HCT116 (cell line): ENCODE results near the gene DCLRE1C. TPM values are rescaled to one million over a fixed set of nuclear protein-coding genes. Genes with fewer than 3 reads are reported as not detected.

ENCODE experiments used
- ATAC-seq: fragments of 200-7000 bp; cut with Tn5 transposase; 2 replicates; pipeline ENCODE4 v1.9.1; 2020; ENCODE audit warnings: mild to moderate bottlenecking, moderate library complexity
- BruUV-seq: library from RNA; stranded (reverse); fragments of 400-500 nt; replicated peaks from 2 replicates; lab custom pipeline; 2021; lab: Mats Ljungman, UMichigan
- CTCF ChIA-PET: fragments of 300-600 bp; sonication (Branson Sonifier 250); formaldehyde crosslinking; loops from one replicate; lab custom pipeline; 2021; ENCODE audit warnings: antibody characterized with exemption; lab: Charles Lee
- POLR2A ChIA-PET: fragments of 300-600, 350-600 bp; sonication (Branson Sonifier 250); formaldehyde crosslinking; loops from one replicate; lab custom pipeline; 2021; ENCODE audit warnings: antibody characterized with exemption; lab: Charles Lee
- RAD21 ChIA-PET, 2 experiments: fragments of 300-600 bp; sonication (Branson Sonifier 250); formaldehyde crosslinking; loops; one replicate each; lab custom pipeline; 2023; ENCODE audit warnings: low total read pairs in 2 of 2; ENCODE audit not compliant: uncharacterized antibody in 2 of 2, unreplicated experiment in 2 of 2, low non-redundant PET in 1 of 2; lab: Charles Lee
- DNase-seq: peaks from one replicate; pipeline ENCODE4 v3.0.0-alpha.2; 2010; ENCODE audit warnings: low read depth, low spot score
- H2AFZ ChIP-seq: fragments of 200-600 bp; shearing (Covaris generic), sonication (generic); 2 replicates; pipeline ENCODE4 v1.6.1; 2017; ENCODE audit warnings: low read depth, mixed run types, mixed read lengths, antibody characterized with exemption, low read length; ENCODE audit not compliant: poor library complexity, severe bottlenecking
- H3K27ac ChIP-seq: 2 replicates; pipeline ENCODE4 v1.5.1; 2012; ENCODE audit warnings: low read depth, low read length
- H3K27me3 ChIP-seq: fragments of 200-600 bp; sonication (generic); 2 replicates; pipeline ENCODE4 v1.6.1; 2016; ENCODE audit warnings: mixed run types, low read length, mixed read lengths; ENCODE audit not compliant: insufficient read depth
- H3K36me3 ChIP-seq, 2 experiments: fragments of 200-500 bp in 1 of 2; fragments of 200-600 bp in 1 of 2; sonication (Bioruptor generic) in 1 of 2; sonication (generic) in 1 of 2; 2 replicates each; pipeline versions ENCODE4 v1.5.1 to v1.6.1; 2014 to 2016; ENCODE audit warnings: low read length in 2 of 2, inconsistent platforms in 1 of 2, mixed read lengths in 1 of 2, mixed run types in 1 of 2; ENCODE audit not compliant: insufficient read depth in 2 of 2, control insufficient read depth in 1 of 2
- H3K4me1 ChIP-seq, 2 experiments: fragments of 200-600 bp in 1 of 2; sonication (generic) in 1 of 2; 2 replicates each; pipeline versions ENCODE4 v1.5.1 to v1.6.1; 2012 to 2017; ENCODE audit warnings: low read length in 2 of 2, inconsistent platforms in 1 of 2, mild to moderate bottlenecking in 1 of 2, mixed read lengths in 1 of 2, mixed run types in 1 of 2, moderate library complexity in 1 of 2; ENCODE audit not compliant: insufficient read depth in 2 of 2, control insufficient read depth in 1 of 2
- H3K4me2 ChIP-seq: fragments of 200-600 bp; sonication (generic); 2 replicates; pipeline ENCODE4 v1.6.1; 2017; ENCODE audit warnings: mixed run types, low read length, mixed read lengths
- H3K4me3 ChIP-seq, 2 experiments: fragments of 200-600 bp in 1 of 2; sonication (generic) in 1 of 2; replicated peaks in 1 of 2; 2 replicates each; pipeline ENCODE4 v1.5.1; 2011 to 2016; ENCODE audit warnings: low read length in 2 of 2, control low read depth in 1 of 2, low read depth in 1 of 2, mild to moderate bottlenecking in 1 of 2, mixed read lengths in 1 of 2, mixed run types in 1 of 2
- H3K79me2 ChIP-seq: fragments of 200-600 bp; sonication (generic); 2 replicates; pipeline ENCODE4 v1.6.1; 2017; ENCODE audit warnings: mild to moderate bottlenecking, mixed run types, low read length, moderate library complexity, mixed read lengths; ENCODE audit not compliant: insufficient read depth
- H3K9ac ChIP-seq: fragments of 200-600 bp; sonication (generic); 2 replicates; pipeline ENCODE4 v1.6.1; 2016; ENCODE audit warnings: low read length, mixed read lengths
- H3K9me2 ChIP-seq: fragments of 200-600 bp; sonication (generic), shearing (Covaris generic); 2 replicates; pipeline ENCODE4 v1.6.1; 2017; ENCODE audit warnings: mixed run types, mild to moderate bottlenecking, moderate library complexity; ENCODE audit not compliant: insufficient read depth
- H3K9me3 ChIP-seq, 2 experiments: fragments of 200-500 bp in 1 of 2; fragments of 200-600 bp in 1 of 2; sonication (Bioruptor generic) in 1 of 2; sonication (generic) in 1 of 2; 2 replicates each; pipeline ENCODE4 v1.6.1; 2014 to 2017; ENCODE audit warnings: low read length in 2 of 2, mixed read lengths in 2 of 2, inconsistent platforms in 1 of 2, low read depth in 1 of 2, mild to moderate bottlenecking in 1 of 2, mixed run types in 1 of 2, moderate library complexity in 1 of 2; ENCODE audit not compliant: control insufficient read depth in 1 of 2, insufficient read depth in 1 of 2
- H4K20me1 ChIP-seq: fragments of 200-600 bp; sonication (generic), shearing (Covaris generic); 2 replicates; pipeline ENCODE4 v1.6.1; 2017; ENCODE audit warnings: mixed run types, mild to moderate bottlenecking, moderate library complexity; ENCODE audit not compliant: insufficient read depth
- CBX3 ChIP-seq: IDR thresholded peaks from 2 replicates; pipeline ENCODE4 v1.6.1; 2012; ENCODE audit warnings: low read depth
- CEBPB ChIP-seq: IDR thresholded peaks from 2 replicates; pipeline ENCODE4 v1.6.1; 2012; ENCODE audit warnings: low read depth
- EGR1 ChIP-seq: IDR thresholded peaks from 2 replicates; pipeline ENCODE4 v1.6.1; 2012; ENCODE audit warnings: low read depth
- ELF1 ChIP-seq: IDR thresholded peaks from 2 replicates; pipeline ENCODE4 v1.6.1; 2012; ENCODE audit warnings: low read depth, borderline replicate concordance
- EZH2 ChIP-seq: fragments of 200-600 bp; sonication (generic); IDR thresholded peaks from 2 replicates; pipeline ENCODE4 v1.6.1; 2017; ENCODE audit warnings: antibody characterized with exemption, mixed run types
- FOSL1 ChIP-seq: IDR thresholded peaks from 2 replicates; pipeline ENCODE4 v1.6.1; 2012; ENCODE audit warnings: low read depth
- JUND ChIP-seq: IDR thresholded peaks from 2 replicates; pipeline ENCODE4 v1.6.1; 2012
- POLR2A ChIP-seq: IDR thresholded peaks from 2 replicates; pipeline ENCODE4 v1.7.0; 2011; ENCODE audit warnings: borderline replicate concordance; ENCODE audit not compliant: insufficient read depth, insufficient read length; ENCODE audit errors: extremely low read depth
- POLR2AphosphoS5 ChIP-seq: IDR thresholded peaks from 2 replicates; pipeline ENCODE4 v1.6.1; 2011; ENCODE audit warnings: mild to moderate bottlenecking, low read depth, low read length, moderate library complexity
- RAD21 ChIP-seq: IDR thresholded peaks from 2 replicates; pipeline ENCODE4 v1.6.1; 2012; ENCODE audit warnings: low read depth, mild to moderate bottlenecking
- SIN3A ChIP-seq: IDR thresholded peaks from 2 replicates; pipeline ENCODE4 v1.6.1; 2012; ENCODE audit warnings: low read depth
- SP1 ChIP-seq: IDR thresholded peaks from 2 replicates; pipeline ENCODE4 v1.6.1; 2012; ENCODE audit warnings: low read depth
- SRF ChIP-seq: IDR thresholded peaks from 2 replicates; pipeline ENCODE4 v1.6.1; 2012; ENCODE audit warnings: low read depth
- TCF7L2 ChIP-seq: IDR thresholded peaks from 2 replicates; pipeline ENCODE4 v1.7.0; 2011; ENCODE audit warnings: borderline replicate concordance, inconsistent platforms; ENCODE audit not compliant: insufficient read depth, insufficient read length; ENCODE audit errors: extremely low read depth
- YY1 ChIP-seq: IDR thresholded peaks from 2 replicates; pipeline ENCODE4 v1.6.1; 2011; ENCODE audit warnings: low read length, low read depth, moderate library complexity, mild to moderate bottlenecking; ENCODE audit not compliant: insufficient replicate concordance; ENCODE audit errors: extremely low read depth
- ZFX ChIP-seq: fragments of 450-650 bp; IDR thresholded peaks from 2 replicates; pipeline ENCODE4 v1.6.1; 2017
- intact Hi-C: fragments of 100-400 bp; cut with micrococcal nuclease; formaldehyde crosslinking; loops from 2 replicates; pipeline ENCODE4 v1.10.0; 2022
- total RNA-seq: library from RNA; stranded (reverse); gene quantifications from one replicate; pipeline ENCODE4 v1.2.1, GENCODE V29; 2021; ENCODE audit not compliant: unreplicated experiment
- TF ChIP-seq, protein P1 (sequence below): IDR thresholded peaks from 2 replicates; pipeline ENCODE4 v1.6.1; 2012
- TF ChIP-seq, protein P2 (sequence below): IDR thresholded peaks from 2 replicates; pipeline ENCODE4 v1.6.1; 2012; ENCODE audit warnings: low read depth
- TF ChIP-seq, protein P3 (sequence below): IDR thresholded peaks from 2 replicates; pipeline ENCODE4 v1.6.1; 2011; ENCODE audit warnings: mild to moderate bottlenecking, low read length, moderate library complexity; ENCODE audit not compliant: insufficient replicate concordance; ENCODE audit errors: extremely low read depth
- TF ChIP-seq, protein P4 (sequence below), 3 experiments: fragments of 200-600 bp in 1 of 3; sonication (generic) in 1 of 3; IDR thresholded peaks in 2 of 3; conservative IDR thresholded peaks in 1 of 3; 2 replicates each; pipeline ENCODE4 v1.5.1; 2012 to 2017; ENCODE audit warnings: low read depth in 2 of 3, low read length in 2 of 3, antibody characterized with exemption in 1 of 3, borderline replicate concordance in 1 of 3, control low read depth in 1 of 3, mild to moderate bottlenecking in 1 of 3, mixed read lengths in 1 of 3, mixed run types in 1 of 3, moderate library complexity in 1 of 3; ENCODE audit not compliant: insufficient read depth in 1 of 3

DCLRE1C gene
- total RNA-seq, 1 experiment from 2014 or later, result 14.5 TPM

DNA sequence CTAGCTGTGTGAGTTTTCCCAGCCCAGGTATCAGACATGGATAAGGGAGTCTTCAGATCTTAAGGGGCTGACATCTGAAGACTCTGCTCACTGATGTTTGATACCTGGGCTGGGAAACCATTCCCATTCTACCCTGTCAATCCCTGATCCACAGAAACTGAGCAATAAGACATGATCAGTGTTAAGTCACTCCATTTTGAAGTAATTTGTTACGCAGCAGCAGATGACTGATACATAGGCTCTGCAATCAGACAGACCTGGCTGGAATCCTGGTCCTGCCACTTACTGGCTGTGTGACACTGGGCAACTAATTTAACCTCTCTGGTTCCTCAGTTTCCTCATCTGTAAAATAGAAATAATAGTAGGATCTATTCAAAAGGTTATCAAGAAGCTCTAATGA, 6.6 kb downstream of the DCLRE1C start:
- no peaks in the 10 kb centered on the region for H3K9me2 ChIP-seq
- no peak overlapping the region for H3K4me2 ChIP-seq
- H3K9ac ChIP-seq, result no peak overlapping the region
- TF ChIP-seq ELF1, result no peak
- TF ChIP-seq TCF7L2, result no peak
- TF ChIP-seq POLR2AphosphoS5, result no peak
- no peak for TF ChIP-seq YY1
- no peak for TF ChIP-seq SP1
- TF ChIP-seq FOSL1, result no peak
- TF ChIP-seq POLR2A, result no peak
- TF ChIP-seq, protein P1, sequence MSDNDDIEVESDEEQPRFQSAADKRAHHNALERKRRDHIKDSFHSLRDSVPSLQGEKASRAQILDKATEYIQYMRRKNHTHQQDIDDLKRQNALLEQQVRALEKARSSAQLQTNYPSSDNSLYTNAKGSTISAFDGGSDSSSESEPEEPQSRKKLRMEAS, result no peak
- TF ChIP-seq ZFX, result no peak
- TF ChIP-seq, protein P2, sequence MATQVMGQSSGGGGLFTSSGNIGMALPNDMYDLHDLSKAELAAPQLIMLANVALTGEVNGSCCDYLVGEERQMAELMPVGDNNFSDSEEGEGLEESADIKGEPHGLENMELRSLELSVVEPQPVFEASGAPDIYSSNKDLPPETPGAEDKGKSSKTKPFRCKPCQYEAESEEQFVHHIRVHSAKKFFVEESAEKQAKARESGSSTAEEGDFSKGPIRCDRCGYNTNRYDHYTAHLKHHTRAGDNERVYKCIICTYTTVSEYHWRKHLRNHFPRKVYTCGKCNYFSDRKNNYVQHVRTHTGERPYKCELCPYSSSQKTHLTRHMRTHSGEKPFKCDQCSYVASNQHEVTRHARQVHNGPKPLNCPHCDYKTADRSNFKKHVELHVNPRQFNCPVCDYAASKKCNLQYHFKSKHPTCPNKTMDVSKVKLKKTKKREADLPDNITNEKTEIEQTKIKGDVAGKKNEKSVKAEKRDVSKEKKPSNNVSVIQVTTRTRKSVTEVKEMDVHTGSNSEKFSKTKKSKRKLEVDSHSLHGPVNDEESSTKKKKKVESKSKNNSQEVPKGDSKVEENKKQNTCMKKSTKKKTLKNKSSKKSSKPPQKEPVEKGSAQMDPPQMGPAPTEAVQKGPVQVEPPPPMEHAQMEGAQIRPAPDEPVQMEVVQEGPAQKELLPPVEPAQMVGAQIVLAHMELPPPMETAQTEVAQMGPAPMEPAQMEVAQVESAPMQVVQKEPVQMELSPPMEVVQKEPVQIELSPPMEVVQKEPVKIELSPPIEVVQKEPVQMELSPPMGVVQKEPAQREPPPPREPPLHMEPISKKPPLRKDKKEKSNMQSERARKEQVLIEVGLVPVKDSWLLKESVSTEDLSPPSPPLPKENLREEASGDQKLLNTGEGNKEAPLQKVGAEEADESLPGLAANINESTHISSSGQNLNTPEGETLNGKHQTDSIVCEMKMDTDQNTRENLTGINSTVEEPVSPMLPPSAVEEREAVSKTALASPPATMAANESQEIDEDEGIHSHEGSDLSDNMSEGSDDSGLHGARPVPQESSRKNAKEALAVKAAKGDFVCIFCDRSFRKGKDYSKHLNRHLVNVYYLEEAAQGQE, result no peak
- no peak for TF ChIP-seq EZH2
- TF ChIP-seq, protein P3, sequence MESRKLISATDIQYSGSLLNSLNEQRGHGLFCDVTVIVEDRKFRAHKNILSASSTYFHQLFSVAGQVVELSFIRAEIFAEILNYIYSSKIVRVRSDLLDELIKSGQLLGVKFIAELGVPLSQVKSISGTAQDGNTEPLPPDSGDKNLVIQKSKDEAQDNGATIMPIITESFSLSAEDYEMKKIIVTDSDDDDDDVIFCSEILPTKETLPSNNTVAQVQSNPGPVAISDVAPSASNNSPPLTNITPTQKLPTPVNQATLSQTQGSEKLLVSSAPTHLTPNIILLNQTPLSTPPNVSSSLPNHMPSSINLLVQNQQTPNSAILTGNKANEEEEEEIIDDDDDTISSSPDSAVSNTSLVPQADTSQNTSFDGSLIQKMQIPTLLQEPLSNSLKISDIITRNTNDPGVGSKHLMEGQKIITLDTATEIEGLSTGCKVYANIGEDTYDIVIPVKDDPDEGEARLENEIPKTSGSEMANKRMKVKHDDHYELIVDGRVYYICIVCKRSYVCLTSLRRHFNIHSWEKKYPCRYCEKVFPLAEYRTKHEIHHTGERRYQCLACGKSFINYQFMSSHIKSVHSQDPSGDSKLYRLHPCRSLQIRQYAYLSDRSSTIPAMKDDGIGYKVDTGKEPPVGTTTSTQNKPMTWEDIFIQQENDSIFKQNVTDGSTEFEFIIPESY, result no peak
- no peak for TF ChIP-seq SRF
- no peak for TF ChIP-seq JUND
- no peak for TF ChIP-seq CEBPB
- TF ChIP-seq SIN3A, result no peak
- TF ChIP-seq RAD21, result no peak
- TF ChIP-seq, protein P4, sequence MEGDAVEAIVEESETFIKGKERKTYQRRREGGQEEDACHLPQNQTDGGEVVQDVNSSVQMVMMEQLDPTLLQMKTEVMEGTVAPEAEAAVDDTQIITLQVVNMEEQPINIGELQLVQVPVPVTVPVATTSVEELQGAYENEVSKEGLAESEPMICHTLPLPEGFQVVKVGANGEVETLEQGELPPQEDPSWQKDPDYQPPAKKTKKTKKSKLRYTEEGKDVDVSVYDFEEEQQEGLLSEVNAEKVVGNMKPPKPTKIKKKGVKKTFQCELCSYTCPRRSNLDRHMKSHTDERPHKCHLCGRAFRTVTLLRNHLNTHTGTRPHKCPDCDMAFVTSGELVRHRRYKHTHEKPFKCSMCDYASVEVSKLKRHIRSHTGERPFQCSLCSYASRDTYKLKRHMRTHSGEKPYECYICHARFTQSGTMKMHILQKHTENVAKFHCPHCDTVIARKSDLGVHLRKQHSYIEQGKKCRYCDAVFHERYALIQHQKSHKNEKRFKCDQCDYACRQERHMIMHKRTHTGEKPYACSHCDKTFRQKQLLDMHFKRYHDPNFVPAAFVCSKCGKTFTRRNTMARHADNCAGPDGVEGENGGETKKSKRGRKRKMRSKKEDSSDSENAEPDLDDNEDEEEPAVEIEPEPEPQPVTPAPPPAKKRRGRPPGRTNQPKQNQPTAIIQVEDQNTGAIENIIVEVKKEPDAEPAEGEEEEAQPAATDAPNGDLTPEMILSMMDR (IDR thresholded peaks at IDR 0.05 in 2 of 3, conservative IDR thresholded peaks at IDR 0.05 in 1 of 3; ENCODE audit: borderline replicate concordance in 1 of 3, insufficient read depth in 1 of 3, low read depth in 2 of 3, low read length in 2 of 3), result no peak
- TF ChIP-seq EGR1, result no peak
- TF ChIP-seq CBX3, result no peak
- H3K4me1 ChIP-seq, result no peaks in the 10 kb centered on the region
- ATAC-seq, result no peak
- no peak overlapping the region for H3K4me3 ChIP-seq
- no TSS peak for BruUV-seq
- no peak overlapping the region for H2AFZ ChIP-seq
- H3K36me3 ChIP-seq, result peaks cover 16 to 39% of the 10 kb centered on the region in 2 experiments
- H3K27me3 ChIP-seq, result no peaks in the 10 kb centered on the region
- no peak overlapping the region for H3K27ac ChIP-seq
- ChIA-PET POLR2A (no interaction called here), RAD21 (no interaction called here), CTCF (no interaction called here)
- DNase-seq, result no peak
- H4K20me1 ChIP-seq, result no peaks in the 10 kb centered on the region
- H3K9me3 ChIP-seq, result no peaks in the 10 kb centered on the region
- intact Hi-C loops, result no loop called here
- peaks cover 60% of the 10 kb centered on the region for H3K79me2 ChIP-seq
